Breast epithelium (tissue), 4 donors: Measurements from ENCODE around the gene CCDC83. TPM values are rescaled to one million over a fixed set of nuclear protein-coding genes. Genes with fewer than 3 reads are reported as not detected.
"Not testable (repeated sequence)": the region's sequence is repeated elsewhere in the genome, so short reads cannot be mapped to it uniquely, and the experiment has no call there.

Experiments used
- DNase-seq, 2 donors: peaks; one replicate each; pipeline ENCODE4 v3.0.0-alpha.2; 2019; ENCODE audit warnings: low spot score in 2 of 2
- H3K27ac ChIP-seq, 2 donors: fragments of 200-600 bp; sonication (generic) in 1 of 2; one replicate each; pipeline ENCODE4 v1.5.1; 2016 to 2019; ENCODE audit warnings: mild to moderate bottlenecking in 1 of 2
- H3K27me3 ChIP-seq, 2 donors: fragments of 200-600 bp; sonication (generic) in 1 of 2; one replicate each; pipeline versions ENCODE4 v1.5.1 to v1.6.0; 2017 to 2019; ENCODE audit warnings: control low read depth in 1 of 2, mild to moderate bottlenecking in 1 of 2
- H3K36me3 ChIP-seq: fragments of 200-600 bp; one replicate; pipeline ENCODE4 v1.5.1; 2019
- H3K4me1 ChIP-seq, 2 donors: fragments of 200-600 bp; sonication (generic); one replicate each; pipeline ENCODE4 v1.5.1; 2016 to 2019; ENCODE audit warnings: control low read depth in 1 of 2
- H3K4me3 ChIP-seq, 3 donors: fragments of 200-600 bp; sonication (generic); 1 replicate in 2 of 3; 2 replicates in 1 of 3; pipeline ENCODE4 v1.5.1; 2016 to 2019; ENCODE audit warnings: mild to moderate bottlenecking in 3 of 3, moderate library complexity in 2 of 3
- H3K9me3 ChIP-seq, 2 donors: fragments of 200-600 bp; sonication (generic) in 1 of 2; one replicate each; pipeline ENCODE4 v1.5.1; 2016 to 2019; ENCODE audit warnings: control low read depth in 1 of 2
- CTCF ChIP-seq, 3 donors: fragments of 450-650 bp; IDR thresholded peaks; one replicate each; pipeline ENCODE4 v1.5.1; 2016 to 2017; ENCODE audit warnings: antibody characterized with exemption in 3 of 3, mild to moderate bottlenecking in 3 of 3, moderate library complexity in 3 of 3
- POLR2A ChIP-seq: fragments of 450-650 bp; IDR thresholded peaks from one replicate; pipeline ENCODE4 v1.6.1; 2016; ENCODE audit warnings: antibody characterized with exemption, mild to moderate bottlenecking, moderate library complexity
- POLR2AphosphoS5 ChIP-seq, 3 donors: sonication (generic); formaldehyde crosslinking; IDR thresholded peaks; one replicate each; pipeline ENCODE4 v1.6.1; 2017; ENCODE audit warnings: antibody characterized with exemption in 3 of 3
- intact Hi-C: fragments of 100-400 bp; cut with DNase I; formaldehyde crosslinking; loops from one replicate; pipeline ENCODE4 v1.15.1; 2023; ENCODE audit warnings: low total_unique reads
- total RNA-seq, 3 donors: library from RNA; depleted of rRNA; stranded (reverse); fragments of >200 nt; gene quantifications; one replicate each; pipeline ENCODE4 v1.1.0, GENCODE V29; 2016

Gene CCDC83
- total RNA-seq, 3 donors from 2014 or later, result 0.33 TPM; not detected in 2

GRCh38 chr11:85913513-85913912, 58.3 kb downstream of the CCDC83 start:
- TF ChIP-seq POLR2A, result no peak
- no peak for TF ChIP-seq CTCF (IDR thresholded peaks at IDR 0.05)
- TF ChIP-seq POLR2AphosphoS5 (IDR thresholded peaks at IDR 0.05), result no peak
- no peak for DNase-seq
- H3K9me3 ChIP-seq, result no peaks in the 10 kb centered on the region
- no peak overlapping the region for H3K27ac ChIP-seq
- H3K27me3 ChIP-seq, result no peaks in the 10 kb centered on the region
- H3K36me3 ChIP-seq, result no peaks in the 10 kb centered on the region
- intact Hi-C loops, result no loop called here
- no peak overlapping the region for H3K4me3 ChIP-seq
- H3K4me1 ChIP-seq, result no peaks in the 10 kb centered on the region

GRCh38 chr11:85914425-85914824, 59.2 kb downstream of the CCDC83 start:
- TF ChIP-seq CTCF (IDR thresholded peaks at IDR 0.05), result no peak
- no peak for TF ChIP-seq POLR2A
- no peak for TF ChIP-seq POLR2AphosphoS5 (IDR thresholded peaks at IDR 0.05)
- intact Hi-C loops, result no loop called here

GRCh38 chr11:85918910-85919794, 64.0 kb downstream of the CCDC83 start:
- Histone ChIP-seq H3K36me3 (no peaks in the 10 kb centered on the region), H3K27me3 (no peaks in the 10 kb centered on the region), H3K27ac (no peak overlapping the region), H3K4me3 (no peak overlapping the region), H3K9me3 (no peaks in the 10 kb centered on the region), H3K4me1 (no peaks in the 10 kb centered on the region)
- TF ChIP-seq CTCF (IDR thresholded peaks at IDR 0.05) (no peak), POLR2A (no peak), POLR2AphosphoS5 (IDR thresholded peaks at IDR 0.05) (no peak)
- intact Hi-C loops, result no loop called here
- DNase-seq, result no peak

More at GRCh38 chr11:85914425-85914824, 59.2 kb downstream of the CCDC83 start:
- Histone ChIP-seq H3K27ac (no peak overlapping the region), H3K36me3 (no peaks in the 10 kb centered on the region), H3K9me3 (no peaks in the 10 kb centered on the region), H3K4me1 (no peaks in the 10 kb centered on the region), H3K27me3 (no peaks in the 10 kb centered on the region), H3K4me3 (no peak overlapping the region)
- DNase-seq, result no peak

- H3K4me1 ChIP-seq, result no peaks in the 10 kb centered on the region
- intact Hi-C loops, result no loop called here
- no peak for DNase-seq
- H3K9me3 ChIP-seq, result no peaks in the 10 kb centered on the region
- no peak overlapping the region for H3K27ac ChIP-seq
- no peaks in the 10 kb centered on the region for H3K36me3 ChIP-seq
- TF ChIP-seq POLR2A (no peak), POLR2AphosphoS5 (IDR thresholded peaks at IDR 0.05) (no peak), CTCF (IDR thresholded peaks at IDR 0.05) (no peak)
- no peak overlapping the region for H3K4me3 ChIP-seq
- H3K27me3 ChIP-seq, result no peaks in the 10 kb centered on the region
Measured at GRCh38 chr11:85922367-85922766, 67.2 kb downstream of the CCDC83 start.

GRCh38 chr11:85923455-85923854, 68.3 kb downstream of the CCDC83 start:
- Histone ChIP-seq H3K4me3 (no peak overlapping the region), H3K36me3 (no peaks in the 10 kb centered on the region), H3K27ac (no peak overlapping the region), H3K27me3 (no peaks in the 10 kb centered on the region), H3K4me1 (no peaks in the 10 kb centered on the region), H3K9me3 (no peaks in the 10 kb centered on the region)
- intact Hi-C loops, result no loop called here
- no peak for TF ChIP-seq POLR2AphosphoS5 (IDR thresholded peaks at IDR 0.05)
- no peak for TF ChIP-seq CTCF (IDR thresholded peaks at IDR 0.05)
- TF ChIP-seq POLR2A, result no peak
- DNase-seq, result no peak

GRCh38 chr11:85926653-85927214, 71.6 kb downstream of the CCDC83 start:
- H3K4me3 ChIP-seq, H3K27me3 ChIP-seq, H3K4me1 ChIP-seq, intact Hi-C loops, H3K27ac ChIP-seq, H3K36me3 ChIP-seq, H3K9me3 ChIP-seq, DNase-seq: not testable (repeated sequence)
